NCI-H2196 treated with DMSO at 0.1 percent for 48 hours (cell line): Measurements from ENCODE around the gene RPS21.
"Not testable (repeated sequence)": the region's sequence is repeated elsewhere in the genome, so short reads cannot be mapped to it uniquely, and the experiment has no call there.

Experiments
- DNase-seq: peaks from one replicate; lab custom pipeline; 2025; ENCODE audit not compliant: unreplicated experiment; lab: John Stamatoyannopoulos, UW

Gene RPS21

GRCh38 chr20:62424249-62425107 lies 37.6 kb downstream of the RPS21 start:
- no peak for DNase-seq

DNA sequence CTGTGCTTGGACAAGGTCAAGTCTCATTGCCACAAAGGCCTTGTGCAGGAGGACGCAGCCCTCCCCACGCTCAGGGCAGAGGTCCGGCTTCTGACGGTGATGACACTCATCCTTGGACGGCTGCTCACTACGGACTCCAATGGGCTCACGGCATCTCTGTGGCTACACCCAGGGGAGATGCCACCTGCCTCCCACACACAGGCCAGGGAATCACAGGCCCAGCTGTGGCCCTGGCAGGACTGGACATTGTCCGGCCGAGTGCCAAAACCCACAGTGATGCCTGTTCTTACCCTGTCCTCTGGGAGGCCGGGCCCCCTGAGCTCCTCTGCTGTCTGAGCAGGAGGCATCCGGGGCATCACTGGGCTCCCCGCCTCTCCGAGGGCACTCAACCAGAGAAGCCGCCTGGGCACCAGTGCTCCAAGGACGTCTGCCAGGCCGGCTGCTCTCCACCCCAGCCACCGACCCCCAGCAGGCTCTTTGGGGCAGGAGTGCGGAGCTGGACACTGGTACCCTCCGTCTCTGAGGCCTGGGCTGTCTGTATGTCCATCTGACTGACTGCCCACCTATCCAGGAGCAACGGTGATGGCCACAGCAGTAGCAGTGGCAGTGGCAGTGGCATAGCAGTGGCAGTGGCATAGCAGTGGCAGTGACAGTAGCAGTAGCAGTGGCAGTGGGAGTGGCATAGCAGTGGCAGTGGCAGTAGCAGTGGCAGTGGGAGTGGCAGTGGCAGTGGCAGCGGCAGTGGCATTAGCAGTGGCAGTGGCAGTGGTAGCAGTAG lies 38.6 kb downstream of the RPS21 start:
- no peak for DNase-seq

- not testable (repeated sequence) for DNase-seq
These were observed 39.1 kb downstream of the RPS21 start for GRCh38 chr20:62426059-62426348.

- DNase-seq: no peak
These were observed 39.8 kb downstream of the RPS21 start for GRCh38 chr20:62426699-62427131.

- DNase-seq: peak; percentile 58
These were observed 40.5 kb downstream of the RPS21 start, which contains the start of gene RBBP8NL for GRCh38 chr20:62427172-62428001. RBBP8NL (minus strand) TSS chr20:62427539; CDS start chr20:62419647, 7,892 bp downstream.

GRCh38 chr20:62428002-62428372 lies 41.1 kb downstream of the RPS21 start:
- no peak for DNase-seq

DNA sequence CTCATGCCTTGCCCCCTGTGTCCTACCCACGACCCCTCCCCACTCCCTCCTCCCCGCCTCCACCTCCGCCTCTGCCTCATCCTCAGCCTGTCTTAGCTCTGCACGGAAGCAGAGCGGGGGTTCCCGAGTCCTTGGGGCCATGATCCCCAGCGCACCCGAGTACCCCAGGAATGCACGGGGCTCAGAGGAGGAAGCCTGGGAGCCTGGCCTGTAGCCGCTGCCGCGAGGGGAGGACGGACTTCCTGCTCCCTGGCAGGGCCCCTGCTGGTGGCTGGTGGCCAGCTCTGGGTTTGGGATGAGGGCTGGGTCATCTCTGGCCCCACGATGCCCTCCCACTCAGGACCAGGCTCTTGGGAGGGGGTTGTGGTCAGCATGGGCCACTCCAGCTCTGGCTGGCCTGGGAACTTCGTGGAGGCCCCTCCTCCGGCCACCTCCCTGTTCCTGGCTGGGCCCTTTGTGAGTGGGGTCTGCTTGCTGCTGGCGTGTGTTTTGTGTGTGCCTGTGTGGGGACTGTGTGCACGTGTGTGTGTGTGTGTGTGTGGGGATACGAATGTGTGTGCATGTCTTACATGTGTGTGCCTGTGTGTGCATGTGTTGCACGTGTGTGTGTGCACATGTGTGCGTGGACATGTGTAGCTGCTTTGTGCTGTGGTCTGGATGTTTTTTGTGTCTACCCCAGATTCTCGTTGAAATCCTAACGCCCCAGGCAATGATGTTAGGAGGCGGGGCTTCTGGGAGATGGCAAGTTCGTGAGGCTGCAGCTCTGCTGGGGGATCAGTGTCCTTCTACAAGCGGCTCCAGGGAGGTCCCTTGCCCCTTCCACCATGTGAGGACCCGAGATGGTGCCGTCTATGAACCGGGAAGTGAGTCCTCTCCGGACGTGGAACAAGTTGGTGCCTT lies 41.7 kb downstream of the RPS21 start:
- DNase-seq: no peak

DNA sequence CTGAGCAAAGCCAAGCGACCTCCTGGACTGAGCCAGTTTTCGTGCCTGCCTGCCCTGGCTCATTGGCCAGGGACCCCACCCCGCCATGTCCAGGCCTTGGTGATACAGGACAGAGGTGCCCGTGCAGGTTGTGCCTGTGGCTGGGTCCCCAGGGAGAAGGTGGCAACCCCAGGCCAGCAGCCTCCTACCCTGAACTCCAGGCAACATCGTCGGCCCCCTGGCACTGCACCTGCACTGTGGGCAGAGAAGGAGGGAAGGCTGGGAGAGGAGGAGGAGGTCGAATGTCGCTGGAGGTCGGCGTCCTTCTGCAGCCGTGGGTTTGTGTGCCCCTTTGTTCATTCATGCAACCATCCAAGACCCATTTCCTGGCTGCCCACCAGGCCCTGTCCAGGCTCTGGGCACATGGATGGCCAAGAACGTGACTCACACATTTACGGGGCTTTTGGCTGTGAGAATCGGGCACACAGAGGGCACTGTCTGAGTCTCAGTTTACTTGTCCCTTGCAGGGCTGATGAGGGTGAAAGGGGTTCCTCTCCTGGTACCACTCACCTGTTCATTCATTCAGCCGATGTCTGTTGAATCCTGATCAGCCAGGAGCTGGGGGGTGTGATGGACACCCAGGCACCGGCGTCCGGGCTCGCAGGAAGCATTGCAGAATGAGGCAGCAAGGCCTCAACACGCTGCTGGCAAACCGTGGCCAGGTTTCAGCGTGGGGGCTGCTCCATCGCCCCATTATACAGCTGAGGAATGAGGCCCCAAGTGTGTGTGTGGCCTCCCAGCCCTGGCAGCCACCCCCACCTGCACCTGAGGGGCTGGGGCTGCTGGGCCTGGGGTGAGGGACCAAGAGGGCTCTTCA lies 42.8 kb downstream of the RPS21 start:
- DNase-seq: no peak

GRCh38 chr20:62430311-62430853 lies 43.5 kb downstream of the RPS21 start:
- DNase-seq: no peak

DNA sequence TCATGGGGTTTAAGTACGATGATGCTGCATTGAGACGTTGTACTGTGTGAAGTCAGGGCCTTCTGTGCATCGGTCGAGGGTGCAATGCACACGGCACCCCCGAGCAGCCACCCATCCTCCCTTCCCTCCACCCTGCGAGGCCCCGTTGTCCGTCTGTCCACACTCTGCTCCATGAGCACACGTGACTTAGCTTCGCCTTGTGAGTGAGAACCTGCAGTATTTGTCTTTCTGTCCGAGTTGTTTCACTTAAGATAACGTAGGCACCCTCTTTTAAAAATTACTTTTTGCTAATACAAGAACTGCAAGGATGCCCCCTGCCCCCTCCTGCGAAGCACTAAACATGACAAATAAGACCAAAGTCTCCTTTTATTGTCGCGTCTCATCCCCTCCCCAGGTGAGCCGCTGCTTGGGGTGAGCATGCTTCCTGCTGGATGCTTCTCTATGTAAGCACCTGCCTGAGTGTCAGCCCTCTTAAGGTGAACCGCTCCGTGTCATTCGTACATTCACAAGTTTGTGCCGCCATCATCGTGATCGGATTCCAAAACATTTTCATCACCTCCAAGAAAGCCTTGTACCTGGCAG lies 44.1 kb downstream of the RPS21 start:
- no peak for DNase-seq

GRCh38 chr20:62433658-62434497 lies 47.0 kb downstream of the RPS21 start:
- no peak for DNase-seq

DNA sequence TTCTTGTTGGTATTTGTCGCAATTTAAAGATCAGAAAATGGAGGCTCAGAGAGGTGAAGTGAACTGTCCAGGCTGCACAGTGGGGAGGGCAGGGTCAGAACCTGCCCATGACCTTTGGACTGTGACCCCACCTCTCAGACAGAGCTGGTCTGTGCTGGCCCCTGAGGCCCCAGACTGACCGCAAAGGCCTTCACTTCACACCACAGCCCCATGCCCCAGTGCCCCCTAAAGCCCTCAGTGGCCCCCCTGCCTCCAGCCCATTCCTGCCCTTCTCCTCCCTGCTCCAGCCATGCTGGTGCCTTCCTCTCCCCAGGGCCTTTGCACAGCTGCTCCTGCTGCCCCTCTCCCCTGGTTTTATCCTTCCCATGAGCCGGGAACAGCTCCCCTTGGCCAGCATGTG lies 49.8 kb downstream of the RPS21 start:
- DNase-seq: no peak

GRCh38 chr20:62437496-62437895 lies 50.6 kb downstream of the RPS21 start:
- DNase-seq: no peak

DNA sequence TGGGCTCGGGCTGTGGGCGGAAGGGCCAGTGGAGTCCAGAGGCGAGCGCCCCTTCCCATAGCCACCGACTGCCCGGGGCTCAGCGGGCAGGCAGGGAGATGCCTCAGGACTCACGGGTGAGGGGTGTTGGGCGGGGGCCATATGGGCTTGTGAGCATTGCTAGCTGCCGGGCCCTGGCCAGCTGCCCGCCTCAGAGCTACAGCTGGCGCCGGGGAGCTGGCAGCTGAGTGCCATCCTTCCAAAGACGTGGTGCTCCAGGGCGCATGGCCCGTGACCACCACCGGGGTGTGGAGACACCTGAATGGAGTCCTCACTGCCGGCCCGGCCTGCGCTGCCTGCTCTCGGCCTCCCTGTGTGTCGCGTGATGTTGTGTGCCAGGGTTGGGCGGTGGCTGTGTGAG lies 51.0 kb downstream of the RPS21 start:
- DNase-seq: peak; percentile 43
